Keratinocyte (primary cell): ENCODE measurements around the gene REPS1. TPM values are rescaled to one million over a fixed set of nuclear protein-coding genes. Genes with fewer than 3 reads are reported as not detected.

Experiments used
- DNase-seq: peaks from one replicate; pipeline ENCODE4 v3.0.0-alpha.2; 2011; ENCODE audit warnings: low read depth, missing footprints, low spot score
- FAIRE-seq: peaks from 2 replicates; lab custom pipeline; 2011; peaks lifted over from hg19 to GRCh38; lab: Jason Lieb, UNC
- H2AFZ ChIP-seq: 2 replicates; pipeline ENCODE4 v1.6.0; 2012; ENCODE audit warnings: low read length, control low read depth, inconsistent platforms; ENCODE audit not compliant: control insufficient read depth
- H3K27ac ChIP-seq: 2 replicates; pipeline ENCODE4 v1.5.1; 2011; ENCODE audit warnings: low read length; ENCODE audit not compliant: control insufficient read depth, insufficient read depth
- H3K27me3 ChIP-seq: 3 replicates; pipeline ENCODE4 v1.6.0; 2011; ENCODE audit warnings: low read length; ENCODE audit not compliant: control insufficient read depth, insufficient read depth; ENCODE audit errors: extremely low read depth
- H3K36me3 ChIP-seq, 2 experiments: 2 replicates in 1 of 2; 3 replicates in 1 of 2; pipeline ENCODE4 v1.5.1; 2011; ENCODE audit warnings: low read length in 2 of 2, mild to moderate bottlenecking in 1 of 2; ENCODE audit not compliant: control insufficient read depth in 2 of 2, insufficient read depth in 2 of 2; ENCODE audit errors: extremely low read depth in 1 of 2
- H3K4me1 ChIP-seq: 3 replicates; pipeline ENCODE4 v1.5.1; 2011; ENCODE audit warnings: low read length; ENCODE audit not compliant: control insufficient read depth, insufficient read depth; ENCODE audit errors: extremely low read depth
- H3K4me2 ChIP-seq: 3 replicates; pipeline ENCODE4 v1.6.0; 2011; ENCODE audit warnings: low read depth, low read length; ENCODE audit not compliant: control insufficient read depth, insufficient read depth; ENCODE audit errors: extremely low read depth
- H3K4me3 ChIP-seq, 3 experiments: fragments of 200-600 bp in 1 of 3; sonication (generic) in 1 of 3; 2 replicates in 2 of 3; 3 replicates in 1 of 3; pipeline ENCODE4 v1.5.1; 2011 to 2016; ENCODE audit warnings: low read length in 3 of 3, mild to moderate bottlenecking in 3 of 3, control low read depth in 2 of 3, inconsistent platforms in 1 of 3, low read depth in 1 of 3, mixed read lengths in 1 of 3, mixed run types in 1 of 3, moderate library complexity in 1 of 3; ENCODE audit not compliant: control insufficient read depth in 2 of 3, insufficient read depth in 2 of 3; ENCODE audit errors: extremely low read depth in 1 of 3
- H3K79me2 ChIP-seq: 2 replicates; pipeline ENCODE4 v1.6.0; 2012; ENCODE audit warnings: low read length; ENCODE audit not compliant: control insufficient read depth, insufficient read depth
- H3K9ac ChIP-seq: 3 replicates; pipeline ENCODE4 v1.6.0; 2011; ENCODE audit warnings: low read length; ENCODE audit not compliant: control insufficient read depth, insufficient read depth; ENCODE audit errors: extremely low read depth
- H3K9me1 ChIP-seq: 3 replicates; pipeline ENCODE4 v1.6.0; 2011; ENCODE audit warnings: low read length; ENCODE audit not compliant: control insufficient read depth, insufficient read depth; ENCODE audit errors: extremely low read depth
- H3K9me3 ChIP-seq: 2 replicates; pipeline ENCODE4 v1.5.1; 2012; ENCODE audit warnings: low read depth, low read length; ENCODE audit not compliant: control insufficient read depth
- H4K20me1 ChIP-seq: 3 replicates; pipeline ENCODE4 v1.6.0; 2011; ENCODE audit warnings: low read length; ENCODE audit not compliant: control insufficient read depth, insufficient read depth; ENCODE audit errors: extremely low read depth
- EZH2 ChIP-seq: IDR thresholded peaks from one replicate; pipeline ENCODE4 v1.6.1; 2012; ENCODE audit warnings: inconsistent platforms, mild to moderate bottlenecking, low read length, moderate library complexity
- dilution Hi-C: fragments of 300-500 bp; cut with MboI; formaldehyde crosslinking; loops from one replicate; pipeline ENCODE4 v1.7.0; 2020; ENCODE audit warnings: low sequenced_read_pairs; ENCODE audit not compliant: extremely low pct_ligation_motif_present
- polyA plus RNA-seq, 5 experiments: library from polyadenylated mRNA; depleted of rRNA in 3 of 5; stranded (reverse) in 3 of 5; stranded (forward) in 1 of 5; unstranded in 1 of 5; fragments of >200 nt; gene quantifications; 1 replicate in 1 of 5; 2 replicates in 3 of 5; 3 replicates in 1 of 5; pipeline versions ENCODE4 v1.2.1 to v1.2.3, GENCODE V29; 2011 to 2012; ENCODE audit warnings: missing spikeins in 2 of 5, low read depth in 1 of 5, low replicate concordance in 1 of 5
- TF ChIP-seq, protein P1 (sequence below), 3 experiments: IDR thresholded peaks in 1 of 3; conservative IDR thresholded peaks in 1 of 3; optimal IDR thresholded peaks in 1 of 3; 2 replicates in 2 of 3; 3 replicates in 1 of 3; pipeline versions ENCODE3 to v1.5.1; 2011; ENCODE audit warnings: low read length in 3 of 3, mild to moderate bottlenecking in 3 of 3, moderate library complexity in 2 of 3, control low read depth in 1 of 3, inconsistent platforms in 1 of 3; ENCODE audit not compliant: insufficient read depth in 2 of 3; ENCODE audit errors: extremely low read depth in 1 of 3

Gene REPS1
- polyA plus RNA-seq, 1 donor (not counting 4 experiments of a cell fraction or from before 2014, with no cell fraction given), result 61.3 TPM

DNA sequence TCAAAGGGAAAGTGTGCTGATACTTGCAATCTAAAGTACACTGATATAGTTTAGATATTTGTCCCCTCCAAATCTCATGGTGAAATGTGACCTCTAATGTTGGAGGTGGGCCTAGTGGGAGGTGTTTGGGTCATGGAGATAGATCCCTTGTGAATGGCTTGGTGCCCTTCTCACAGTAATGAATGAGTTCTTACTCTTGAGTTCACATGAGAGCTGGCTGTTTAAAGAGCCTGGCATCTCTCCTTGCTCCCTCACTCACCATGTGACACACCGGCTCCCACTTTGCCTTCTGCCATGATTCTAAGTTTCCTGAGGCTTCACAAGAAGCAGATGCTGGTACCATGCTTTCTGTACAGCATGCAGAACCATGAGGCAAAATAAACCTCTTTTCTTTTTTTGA, 78.1 kb downstream of the REPS1 start:
- Histone ChIP-seq H3K79me2 (no peaks in the 10 kb centered on the region), H3K4me3 (no peak overlapping the region), H2AFZ (no peak overlapping the region), H3K36me3 (peaks cover 18 to 27% of the 10 kb centered on the region in 2 experiments), H3K27ac (no peak overlapping the region), H3K9ac (no peak overlapping the region), H3K9me1 (no peaks in the 10 kb centered on the region), H3K4me1 (peaks cover 8% of the 10 kb centered on the region), H3K4me2 (no peak overlapping the region), H4K20me1 (no peaks in the 10 kb centered on the region), H3K27me3 (no peaks in the 10 kb centered on the region), H3K9me3 (no peaks in the 10 kb centered on the region)
- TF ChIP-seq, protein P1, sequence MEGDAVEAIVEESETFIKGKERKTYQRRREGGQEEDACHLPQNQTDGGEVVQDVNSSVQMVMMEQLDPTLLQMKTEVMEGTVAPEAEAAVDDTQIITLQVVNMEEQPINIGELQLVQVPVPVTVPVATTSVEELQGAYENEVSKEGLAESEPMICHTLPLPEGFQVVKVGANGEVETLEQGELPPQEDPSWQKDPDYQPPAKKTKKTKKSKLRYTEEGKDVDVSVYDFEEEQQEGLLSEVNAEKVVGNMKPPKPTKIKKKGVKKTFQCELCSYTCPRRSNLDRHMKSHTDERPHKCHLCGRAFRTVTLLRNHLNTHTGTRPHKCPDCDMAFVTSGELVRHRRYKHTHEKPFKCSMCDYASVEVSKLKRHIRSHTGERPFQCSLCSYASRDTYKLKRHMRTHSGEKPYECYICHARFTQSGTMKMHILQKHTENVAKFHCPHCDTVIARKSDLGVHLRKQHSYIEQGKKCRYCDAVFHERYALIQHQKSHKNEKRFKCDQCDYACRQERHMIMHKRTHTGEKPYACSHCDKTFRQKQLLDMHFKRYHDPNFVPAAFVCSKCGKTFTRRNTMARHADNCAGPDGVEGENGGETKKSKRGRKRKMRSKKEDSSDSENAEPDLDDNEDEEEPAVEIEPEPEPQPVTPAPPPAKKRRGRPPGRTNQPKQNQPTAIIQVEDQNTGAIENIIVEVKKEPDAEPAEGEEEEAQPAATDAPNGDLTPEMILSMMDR (optimal IDR thresholded peaks at IDR 0.05 in 1 of 3, IDR thresholded peaks at IDR 0.05 in 1 of 3, conservative IDR thresholded peaks at IDR 0.05 in 1 of 3; ENCODE audit: extremely low read depth in 1 of 3, insufficient read depth in 2 of 3, low read length in 3 of 3), result no peak
- no peak for TF ChIP-seq EZH2
- dilution Hi-C loops, result no loop called here
- no peak for FAIRE-seq
- no peak for DNase-seq

DNA sequence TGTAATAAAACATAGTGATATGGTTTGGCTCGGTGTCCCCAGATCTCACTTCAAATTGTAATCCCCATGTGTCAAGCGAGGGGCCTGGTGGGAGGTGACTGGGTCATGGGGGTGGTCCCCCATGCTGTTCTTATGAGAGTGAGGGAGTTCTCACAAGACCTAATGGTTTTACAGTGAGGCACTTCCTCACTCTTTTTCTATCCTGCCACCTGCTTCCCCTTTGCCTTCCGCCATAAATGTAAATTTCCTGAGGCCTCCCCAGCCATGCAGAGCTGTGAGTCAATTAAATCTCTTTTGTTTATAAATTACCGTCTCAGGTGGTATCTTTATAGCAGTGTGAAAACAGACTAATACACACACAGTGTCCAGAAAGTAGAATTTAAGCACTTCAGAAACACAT, 78.5 kb downstream of the REPS1 start:
- no peak for FAIRE-seq
- dilution Hi-C loops, result no loop called here
- no peak overlapping the region for H3K9ac ChIP-seq

More for the DNA sequence above, 78.5 kb downstream of the REPS1 start:
- Histone ChIP-seq H3K27me3 (no peaks in the 10 kb centered on the region), H3K27ac (no peak overlapping the region), H3K4me1 (peaks cover 4% of the 10 kb centered on the region), H3K9me1 (no peaks in the 10 kb centered on the region), H3K9me3 (no peaks in the 10 kb centered on the region), H3K4me2 (no peak overlapping the region), H2AFZ (no peak overlapping the region), H4K20me1 (no peaks in the 10 kb centered on the region), H3K79me2 (no peaks in the 10 kb centered on the region), H3K36me3 (peaks cover 18 to 29% of the 10 kb centered on the region in 2 experiments), H3K4me3 (no peak overlapping the region)
- TF ChIP-seq EZH2, result no peak
- TF ChIP-seq, protein P1 (optimal IDR thresholded peaks at IDR 0.05 in 1 of 3, IDR thresholded peaks at IDR 0.05 in 1 of 3, conservative IDR thresholded peaks at IDR 0.05 in 1 of 3; ENCODE audit: extremely low read depth in 1 of 3, insufficient read depth in 2 of 3, low read length in 3 of 3), result no peak
- DNase-seq, result no peak
